Effector CD4-positive, alpha-beta T cell (primary cell): Measurements from ENCODE around the gene RESF1.

Experiments
- DNase-seq: peaks from one replicate; pipeline ENCODE4 v3.0.0-alpha.2; 2020

The RESF1 gene

DNA sequence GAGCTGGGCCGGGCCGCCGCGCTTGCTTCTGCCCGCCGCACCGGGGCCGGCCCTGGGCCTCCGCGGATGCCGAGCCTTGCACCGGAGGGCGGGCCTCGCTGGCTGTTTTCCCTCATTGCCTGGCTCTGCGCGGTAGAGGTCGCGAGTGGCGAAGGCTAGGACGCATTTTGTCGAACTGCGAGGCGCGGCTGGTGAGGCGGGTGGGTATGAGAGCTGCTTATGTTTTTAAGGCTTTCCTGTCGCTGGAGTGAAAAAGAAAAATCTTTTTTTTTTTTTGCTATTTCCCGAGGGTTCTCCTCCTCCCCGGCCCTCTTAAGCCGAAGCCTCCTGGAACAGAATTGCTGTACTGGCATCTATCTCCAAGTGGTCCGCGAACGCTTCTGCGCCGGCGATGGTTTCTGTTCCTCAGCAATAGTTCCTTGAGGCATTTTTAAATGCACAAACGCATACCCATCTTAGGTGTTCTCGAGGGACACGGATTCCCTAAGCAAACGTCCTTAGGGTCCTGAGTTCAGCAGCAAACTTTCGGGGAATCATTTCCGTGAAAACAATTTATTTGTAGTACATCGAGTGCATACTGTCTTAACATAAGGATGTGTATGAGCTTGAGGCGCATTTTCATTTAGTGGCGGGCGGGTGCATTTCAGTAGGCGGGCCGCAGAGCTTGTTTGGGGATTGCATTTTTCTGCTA is 631 bp downstream of the RESF1 start:
- DNase-seq, result peak; percentile 59

DNA sequence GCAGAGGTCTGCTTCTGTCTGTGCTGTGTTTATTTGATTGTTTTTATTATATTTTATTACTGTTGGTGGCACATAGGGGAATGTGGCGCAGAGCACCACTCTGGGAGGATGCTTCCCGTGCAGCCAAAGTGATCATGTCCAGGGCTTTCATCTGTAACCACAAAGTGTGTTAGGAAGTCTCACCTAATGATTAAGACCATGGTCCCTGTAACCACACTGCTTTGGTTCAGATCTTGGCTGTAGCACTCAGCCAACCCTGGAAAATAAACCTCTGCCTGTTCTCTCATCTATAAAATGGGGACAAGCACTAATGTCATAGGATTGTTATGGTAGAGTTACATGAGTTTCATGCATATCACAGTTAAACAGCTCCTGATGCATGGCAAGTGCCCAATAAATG is 1.9 kb downstream of the RESF1 start:
- no peak for DNase-seq

DNA sequence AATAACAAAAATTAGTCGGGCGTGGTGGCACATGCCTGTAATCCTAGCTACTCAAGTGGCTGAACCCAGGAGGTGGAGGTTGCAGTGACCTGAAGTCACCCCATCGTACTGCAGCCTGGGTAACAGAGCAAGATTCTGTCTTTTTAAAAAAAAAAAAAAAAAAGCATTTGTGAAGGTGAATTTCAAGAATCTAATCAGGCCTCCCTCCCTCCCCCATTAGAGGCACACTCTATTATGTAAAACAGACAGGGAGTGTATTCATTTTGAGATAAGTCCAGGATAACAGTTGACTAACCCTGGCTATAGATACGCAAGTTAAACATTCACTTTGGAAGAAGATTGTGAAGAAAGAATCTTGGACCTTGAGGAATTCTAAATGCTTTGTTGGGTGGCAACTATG is 2.9 kb downstream of the RESF1 start:
- no peak for DNase-seq

DNA sequence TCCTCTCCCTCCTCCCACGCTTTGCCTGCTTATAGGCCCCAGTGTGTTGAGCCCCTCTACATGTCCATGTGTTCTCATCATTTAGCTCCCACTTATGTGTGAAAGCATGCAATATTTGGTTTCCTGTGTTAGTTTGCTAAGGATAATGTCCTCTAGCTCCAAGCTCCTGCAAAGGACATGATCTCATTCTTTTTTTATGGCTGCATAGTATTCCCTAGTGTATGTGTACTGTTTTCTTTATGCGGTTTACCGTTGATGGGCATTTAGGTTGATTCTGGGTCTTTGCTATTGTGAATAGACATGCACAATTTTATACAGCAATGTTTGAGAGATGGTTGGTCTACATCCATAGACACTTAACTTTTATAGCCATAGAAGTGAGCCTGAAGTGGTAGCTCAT is 5.1 kb downstream of the RESF1 start:
- no peak for DNase-seq

DNA sequence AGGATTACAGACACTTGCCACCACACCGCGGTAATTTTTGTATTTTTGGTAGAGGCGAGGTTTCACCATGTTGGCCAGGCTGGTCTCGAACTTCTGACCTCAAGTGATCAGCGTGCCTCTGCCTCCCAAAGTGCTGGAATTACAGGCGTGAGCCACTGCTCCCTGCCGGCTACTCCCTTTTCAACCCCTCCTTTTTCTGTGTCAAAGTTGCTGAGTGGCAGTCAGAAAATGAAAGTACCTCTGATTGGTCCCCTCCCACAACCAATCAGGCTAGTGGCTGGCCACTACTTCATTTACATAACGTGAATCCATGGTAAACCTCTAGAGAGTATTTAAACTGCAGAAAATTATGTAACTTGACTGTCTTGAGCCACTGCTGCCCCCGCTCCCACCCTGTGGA is 5.9 kb downstream of the RESF1 start:
- DNase-seq, result no peak

DNA sequence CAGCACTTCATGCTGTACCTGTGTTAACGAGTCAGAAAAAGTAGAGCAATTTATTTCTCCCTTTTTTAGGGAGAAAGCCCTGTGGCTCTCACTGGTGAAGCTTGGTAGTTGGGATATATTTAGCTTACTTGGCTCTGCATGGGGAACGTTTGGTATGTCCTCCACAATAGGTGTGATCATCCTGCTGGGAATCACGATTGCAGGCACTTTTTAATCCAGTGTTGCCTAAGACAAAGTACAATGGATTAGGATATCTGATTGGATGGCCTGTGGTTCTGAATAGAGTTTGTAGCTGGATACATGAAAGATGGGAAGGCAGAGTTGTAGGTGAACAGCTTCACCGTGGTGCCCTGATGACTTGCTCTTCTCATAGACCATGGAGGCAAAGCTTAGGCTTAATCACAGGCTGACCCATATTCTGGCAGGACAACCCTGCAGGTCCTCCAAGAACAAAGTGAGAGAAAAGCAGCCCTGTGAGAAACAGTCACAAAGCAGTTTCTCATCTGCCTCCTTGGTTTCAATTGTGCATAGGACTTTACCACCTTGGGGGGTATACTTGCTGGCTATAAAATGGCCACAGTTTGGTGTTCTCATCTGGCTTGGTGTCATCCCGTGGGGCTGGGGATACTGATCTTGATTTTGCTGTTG is 7.5 kb downstream of the RESF1 start:
- DNase-seq, result no peak

DNA sequence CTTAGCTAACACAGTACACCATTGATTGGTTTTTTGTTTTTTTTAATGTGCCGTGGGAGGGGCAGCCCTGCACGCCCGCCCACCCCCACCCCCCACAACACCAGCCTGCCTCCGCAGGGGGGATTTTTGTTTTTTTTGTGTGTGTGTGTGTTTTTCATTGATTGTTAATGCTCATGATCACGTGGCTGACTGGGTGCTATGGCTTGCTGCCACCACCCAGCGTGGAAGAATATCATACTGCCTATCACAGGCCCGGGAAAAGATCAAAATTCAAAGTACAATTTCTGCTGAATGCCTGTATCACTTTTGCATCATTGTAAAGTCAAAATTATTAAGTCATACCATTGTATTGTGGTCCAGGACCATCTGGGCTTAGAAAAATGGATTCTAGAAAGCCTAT is 8.3 kb downstream of the RESF1 start:
- no peak for DNase-seq

DNA sequence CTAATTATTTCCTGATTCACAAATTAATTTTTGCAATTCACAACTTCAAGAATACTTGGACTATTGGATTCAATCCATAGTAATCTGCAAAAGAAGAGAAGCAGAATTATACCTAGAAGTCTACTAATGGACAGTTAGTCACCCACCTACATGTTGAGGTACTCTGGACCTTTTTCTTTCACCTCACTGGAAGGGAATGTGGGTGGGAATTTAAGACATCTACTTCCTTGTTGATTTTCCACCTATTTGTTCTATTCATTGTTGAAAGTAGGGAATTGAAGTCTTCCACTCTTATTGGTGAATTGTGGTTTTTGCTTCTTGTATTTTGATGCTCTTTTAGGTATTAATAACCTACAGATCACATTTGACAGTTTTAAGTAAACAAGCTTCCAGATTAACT is 11.0 kb downstream of the RESF1 start:
- no peak for DNase-seq

DNA sequence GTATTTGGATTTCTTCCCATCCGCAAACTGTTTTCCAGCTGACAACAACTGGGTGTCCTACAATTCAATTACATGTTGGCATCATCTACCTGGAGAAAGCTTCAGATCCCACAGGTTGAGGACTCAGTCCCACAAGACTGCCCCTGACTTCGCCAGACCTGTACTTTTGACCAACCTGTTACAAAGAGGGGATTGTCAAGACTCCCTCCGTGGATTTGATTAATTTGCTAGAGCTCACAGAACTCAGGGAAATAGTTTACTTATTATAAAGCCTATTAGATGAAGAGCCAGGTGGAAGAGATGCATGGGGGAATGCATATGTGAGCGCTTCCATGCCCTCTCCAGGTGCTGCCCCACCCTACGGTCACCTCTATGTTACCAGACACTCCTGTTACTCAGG is 14.6 kb downstream of the RESF1 start:
- DNase-seq, result no peak

DNA sequence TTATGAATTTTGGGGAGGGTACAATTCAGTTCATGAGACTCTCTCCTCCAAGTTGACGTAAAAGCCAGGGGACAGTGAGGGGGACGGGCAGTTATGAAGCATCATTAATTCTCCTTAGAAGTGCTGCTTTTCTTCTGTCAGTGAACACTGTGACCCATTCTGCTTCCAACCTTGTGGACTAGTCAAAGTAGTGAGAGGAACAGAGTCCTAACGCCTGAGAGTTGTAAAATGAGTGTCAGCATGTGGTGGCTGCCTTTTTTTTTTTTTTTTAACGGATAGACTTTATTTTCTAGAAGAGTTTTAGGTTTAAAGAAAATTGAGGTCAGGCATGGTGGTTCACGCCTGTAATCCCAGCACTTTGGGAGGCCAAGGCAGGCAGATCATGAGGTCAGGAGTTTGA is 15.5 kb downstream of the RESF1 start:
- no peak for DNase-seq

DNA sequence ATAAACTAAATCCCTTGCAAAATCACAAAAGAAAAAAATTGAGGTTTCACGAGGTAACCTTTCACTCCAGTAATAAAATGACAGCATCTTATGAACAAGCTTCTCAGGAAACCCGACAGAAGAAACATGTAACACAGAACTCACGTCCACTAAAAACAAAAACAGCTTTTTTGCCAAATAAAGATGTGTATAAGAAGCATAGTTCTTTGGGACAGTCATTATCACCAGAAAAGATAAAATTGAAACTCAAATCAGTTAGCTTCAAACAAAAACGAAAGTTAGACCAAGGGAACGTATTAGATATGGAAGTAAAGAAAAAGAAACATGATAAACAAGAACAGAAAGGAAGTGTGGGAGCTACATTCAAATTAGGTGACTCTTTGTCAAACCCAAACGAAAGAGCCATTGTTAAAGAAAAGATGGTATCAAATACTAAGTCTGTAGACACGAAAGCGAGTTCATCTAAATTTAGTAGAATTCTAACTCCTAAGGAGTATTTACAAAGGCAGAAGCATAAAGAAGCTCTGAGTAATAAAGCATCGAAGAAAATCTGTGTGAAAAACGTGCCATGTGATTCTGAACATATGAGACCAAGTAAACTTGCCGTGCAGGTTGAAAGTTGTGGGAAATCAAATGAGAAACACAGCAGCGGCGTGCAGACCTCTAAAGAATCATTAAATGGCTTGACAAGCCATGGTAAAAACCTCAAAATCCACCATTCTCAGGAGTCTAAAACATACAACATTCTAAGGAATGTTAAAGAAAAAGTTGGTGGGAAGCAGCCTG is 25.8 kb downstream of the RESF1 start:
- DNase-seq, result no peak

DNA sequence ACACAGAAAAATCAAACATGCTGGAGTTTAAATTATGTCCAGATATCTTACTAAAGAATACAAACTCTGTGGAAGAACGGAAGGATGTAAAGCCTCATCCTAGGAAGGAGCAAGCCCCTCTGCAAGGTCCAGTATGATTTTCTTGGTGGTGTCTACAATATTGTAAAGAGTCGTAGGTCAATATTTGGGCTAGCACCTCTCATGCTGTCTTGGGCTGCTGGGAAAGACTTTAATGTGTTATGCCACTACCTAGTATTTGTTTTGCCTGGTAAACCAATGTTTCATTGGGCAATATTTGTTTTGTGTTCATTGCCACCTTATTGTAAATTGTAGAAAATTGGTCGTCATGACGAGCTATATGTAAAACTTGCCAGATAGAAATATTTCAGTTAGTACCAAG is 26.6 kb downstream of the RESF1 start:
- DNase-seq, result no peak

DNA sequence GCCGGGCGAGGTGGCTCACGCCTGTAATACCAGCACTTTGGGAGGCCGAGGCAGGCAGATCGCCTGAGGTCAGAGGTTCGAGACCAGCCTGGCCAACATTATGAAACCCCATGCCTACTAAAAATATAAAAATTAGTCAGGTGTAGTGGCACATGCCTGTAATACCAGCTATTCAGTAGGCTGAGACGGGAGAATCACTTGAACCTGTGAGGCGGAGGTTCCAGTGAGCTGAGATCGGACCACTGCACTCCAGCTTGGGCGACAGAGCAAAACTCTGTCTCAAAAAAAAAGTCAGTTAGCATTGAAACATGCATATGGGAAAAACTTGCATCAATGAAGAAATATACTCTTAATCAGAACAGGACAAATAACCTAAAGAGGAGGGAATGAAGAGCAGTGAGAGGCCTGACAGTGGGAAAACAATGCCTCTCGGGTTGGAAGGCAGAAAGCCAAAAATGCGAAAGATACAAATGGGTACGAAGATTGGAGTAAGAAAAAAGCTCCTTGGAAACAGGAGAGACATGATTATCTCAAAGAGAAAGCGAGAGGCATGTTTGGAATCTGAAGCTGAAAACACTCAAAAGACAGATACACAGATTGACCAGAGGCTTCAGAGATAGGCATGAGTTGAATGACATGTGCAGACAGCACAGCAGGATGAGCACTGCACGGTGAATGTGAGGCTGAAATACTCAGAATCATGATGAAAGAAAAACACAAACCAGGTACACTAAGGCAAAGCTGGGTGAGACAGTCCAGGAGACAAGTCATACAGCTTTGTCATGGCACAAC is 30.6 kb downstream of the RESF1 start:
- DNase-seq, result no peak

DNA sequence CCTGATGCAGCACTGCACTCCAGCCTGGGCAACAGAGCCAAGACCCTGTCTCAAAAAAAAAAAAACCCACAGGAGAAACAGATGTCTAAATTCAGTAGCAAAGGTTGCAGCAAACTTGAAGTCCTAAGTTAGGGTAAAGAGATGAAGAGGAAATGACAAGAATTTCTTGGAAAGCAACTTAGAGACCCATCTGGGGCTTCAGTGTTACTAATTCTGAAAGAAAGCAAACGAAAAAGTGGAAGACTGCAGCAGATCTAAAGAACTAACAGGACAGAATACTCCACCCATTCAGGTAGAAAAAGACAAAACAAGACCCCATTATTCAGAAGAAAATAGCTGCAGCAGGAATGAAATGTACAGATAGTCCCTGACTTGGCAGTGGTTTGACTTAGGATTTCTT is 31.9 kb downstream of the RESF1 start:
- no peak for DNase-seq

DNA sequence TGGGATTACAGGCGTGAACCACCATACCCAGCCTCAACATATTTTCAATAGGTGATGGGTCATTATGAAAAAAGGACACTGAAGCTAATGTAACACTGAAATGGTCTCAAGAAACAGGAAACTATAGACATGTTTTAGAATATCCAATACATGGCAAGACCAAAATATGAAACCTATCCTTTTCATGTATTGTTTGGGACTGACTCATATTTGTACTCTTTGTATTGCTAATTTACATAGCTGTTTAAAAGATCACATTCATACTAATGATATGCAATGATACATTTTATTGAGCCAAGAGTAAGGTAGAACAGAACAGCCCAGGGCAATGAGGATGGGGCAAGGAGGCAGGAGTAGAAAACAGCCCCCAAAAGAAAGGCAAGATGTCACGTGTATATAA is 32.6 kb downstream of the RESF1 start:
- no peak for DNase-seq

DNA sequence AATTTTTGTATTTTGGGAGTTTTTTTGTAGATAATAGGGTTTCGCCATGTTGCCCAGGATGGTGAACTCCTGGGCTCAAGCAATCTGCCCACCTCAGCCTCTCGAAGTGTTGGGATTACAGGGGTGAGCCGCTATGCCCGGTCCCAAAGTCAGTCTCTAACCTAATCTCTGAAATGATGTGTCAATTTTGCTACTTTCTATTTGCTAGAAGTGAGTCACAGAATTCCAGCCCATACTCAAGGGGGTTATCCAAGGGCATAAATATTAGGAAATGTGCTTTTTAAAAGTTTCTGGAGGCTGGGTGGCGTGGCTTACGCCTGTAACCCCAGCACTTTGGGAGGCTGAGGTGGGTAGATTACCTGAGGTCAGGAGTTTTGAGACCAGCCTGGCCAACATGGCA is 40.5 kb downstream of the RESF1 start:
- DNase-seq, result no peak

DNA sequence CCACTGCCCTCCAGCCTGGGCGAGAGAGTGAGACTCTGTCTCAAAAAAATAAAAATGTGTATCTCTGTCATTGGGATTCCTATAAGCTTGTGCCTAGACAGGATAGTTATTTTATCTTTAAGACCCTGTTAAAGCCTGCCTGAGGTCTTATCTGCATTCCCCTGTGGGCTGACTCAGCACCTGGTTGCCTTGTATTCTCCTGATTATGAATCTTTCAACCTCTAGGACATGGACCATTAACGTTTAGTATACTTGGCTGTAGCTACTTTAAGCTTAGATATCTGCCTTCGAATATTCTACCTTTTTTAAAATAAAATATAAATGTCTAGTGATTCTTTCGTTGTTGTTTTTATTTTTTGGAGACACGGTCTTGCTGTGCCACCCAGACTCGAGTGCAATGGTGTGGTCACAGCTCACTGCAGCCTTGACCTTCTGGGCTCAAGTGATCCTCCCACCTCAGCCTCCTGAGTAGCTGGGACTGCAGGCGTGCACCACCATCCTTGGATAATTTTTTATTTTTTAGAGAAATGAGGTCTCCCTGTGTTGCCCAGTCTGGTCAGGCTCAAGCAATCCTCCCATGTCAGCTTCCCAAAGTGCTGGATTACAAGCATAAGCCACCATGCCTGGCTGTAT is 41.3 kb downstream of the RESF1 start:
- no peak for DNase-seq

DNA sequence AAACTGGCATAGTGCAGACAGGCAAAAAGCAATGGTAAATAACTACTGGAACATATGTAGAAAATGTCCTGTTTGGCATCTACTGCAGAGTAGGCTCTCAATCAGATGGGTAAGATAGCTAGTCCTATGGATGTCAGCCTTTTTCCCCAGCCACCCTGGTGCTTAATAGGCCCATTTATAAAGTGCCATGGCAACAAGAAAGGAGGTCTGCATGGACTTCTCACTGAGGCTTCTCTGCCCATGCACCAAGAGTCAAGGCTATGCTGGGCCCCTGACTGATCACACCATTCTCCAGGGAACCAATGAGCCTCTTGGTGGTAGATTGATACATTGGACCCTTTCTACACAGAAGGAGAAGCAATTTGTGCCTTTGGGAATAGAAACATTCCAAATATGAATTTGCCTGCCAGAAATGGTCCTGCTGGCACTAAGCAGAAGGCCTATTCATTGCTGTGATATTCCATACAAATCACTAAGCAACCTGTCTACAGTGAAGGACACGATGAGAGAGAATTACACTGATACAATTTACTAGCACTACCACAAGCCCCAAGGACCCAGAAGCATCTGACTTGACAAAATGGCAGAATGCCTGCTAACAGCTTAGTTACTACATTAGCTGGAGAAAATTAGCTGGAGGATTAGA is 43.8 kb downstream of the RESF1 start:
- DNase-seq, result no peak

DNA sequence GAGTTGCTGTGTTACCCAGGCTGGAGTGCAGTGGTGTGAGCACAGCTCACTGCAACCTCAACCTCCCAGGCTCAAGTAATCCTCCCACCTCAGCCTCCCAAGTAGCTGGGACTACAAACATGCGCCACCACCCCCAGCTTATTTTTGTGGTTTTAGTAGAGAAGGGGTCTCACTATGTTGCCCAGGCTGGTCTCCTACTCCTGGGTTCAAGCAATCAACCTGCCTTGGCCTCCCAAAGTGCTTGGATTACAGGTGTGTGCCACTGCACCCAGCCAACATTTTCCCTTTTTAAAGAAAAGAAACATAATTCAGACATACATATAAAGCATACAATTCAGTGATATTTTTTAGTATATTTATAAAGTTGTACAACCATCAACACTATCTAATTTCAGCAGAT is 44.4 kb downstream of the RESF1 start:
- DNase-seq, result no peak

DNA sequence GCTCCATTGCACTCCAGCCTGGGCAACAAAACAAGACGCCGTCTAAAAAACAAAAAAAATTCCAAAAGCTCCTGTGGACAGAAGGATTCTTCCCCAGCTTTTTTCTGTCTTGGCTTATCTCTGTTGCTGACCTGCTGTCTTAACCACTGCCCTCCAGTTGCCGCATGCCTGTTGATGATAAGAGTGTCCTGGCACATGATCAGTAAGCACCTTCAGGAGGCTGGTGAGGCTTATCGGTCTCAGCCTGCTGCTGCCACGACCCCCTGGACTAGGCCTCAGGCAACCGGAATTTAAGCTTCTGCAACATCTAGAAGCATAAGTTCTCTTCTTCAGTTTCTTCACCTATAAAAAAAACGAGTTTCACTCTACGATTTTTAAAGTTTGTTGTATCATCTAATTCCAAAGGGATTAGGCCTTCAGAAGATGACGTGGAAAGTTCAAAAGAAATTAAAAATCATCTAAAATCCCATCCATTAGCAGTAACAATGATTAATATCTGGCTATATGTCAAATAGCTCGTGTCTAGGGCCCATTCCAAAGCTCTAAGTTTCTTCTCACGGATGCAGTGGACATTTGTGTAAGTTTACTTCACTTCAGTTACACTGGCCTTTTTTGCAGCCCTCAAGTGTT is 46.4 kb downstream of the RESF1 start:
- DNase-seq, result no peak
